DMS79 (cell line): ENCODE results near the gene HMG20A.

Source experiments
- DNase-seq: peaks from one replicate; lab custom pipeline; 2025; lab: John Stamatoyannopoulos, UW

Gene HMG20A

DNA sequence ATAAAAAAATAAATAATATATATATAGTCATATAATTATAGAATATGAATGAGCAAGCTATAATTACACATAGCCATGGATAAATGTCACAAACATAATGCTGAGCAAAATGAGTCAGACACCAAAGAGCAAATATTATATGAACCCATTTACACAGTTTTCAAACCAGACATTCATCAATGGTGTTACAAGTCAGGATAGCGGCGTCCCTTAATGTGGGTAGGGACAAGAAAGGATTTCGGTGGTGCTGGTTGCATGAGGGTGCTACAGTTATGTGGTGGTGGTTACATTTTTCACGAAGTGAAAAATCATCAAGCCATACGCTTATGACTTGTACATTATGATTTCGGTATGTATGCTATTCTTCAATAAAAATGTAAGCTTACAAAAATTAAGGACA, 100.5 kb downstream of the HMG20A start:
- no peak for DNase-seq

DNA sequence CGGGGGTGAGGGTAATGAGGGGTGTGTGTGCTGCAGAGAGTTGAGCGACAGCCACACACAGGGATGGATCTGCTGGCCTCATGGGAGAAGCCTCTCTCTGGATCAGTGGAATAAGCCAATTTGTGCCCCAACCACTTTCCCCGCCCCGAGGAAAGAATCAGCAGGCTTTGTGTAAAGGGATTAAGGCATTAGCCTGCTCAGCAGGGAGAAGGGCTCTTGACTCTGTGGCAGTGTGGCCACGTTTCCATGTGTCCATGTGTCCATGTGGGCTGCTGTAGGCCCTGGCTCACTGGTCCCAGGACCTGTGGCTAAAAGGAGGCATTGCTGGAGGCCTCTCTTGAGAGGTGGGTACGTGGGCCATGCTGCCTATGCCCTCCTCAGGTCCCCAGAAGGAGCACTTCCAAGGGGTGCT, 104.7 kb downstream of the HMG20A start:
- DNase-seq, result no peak

DNA sequence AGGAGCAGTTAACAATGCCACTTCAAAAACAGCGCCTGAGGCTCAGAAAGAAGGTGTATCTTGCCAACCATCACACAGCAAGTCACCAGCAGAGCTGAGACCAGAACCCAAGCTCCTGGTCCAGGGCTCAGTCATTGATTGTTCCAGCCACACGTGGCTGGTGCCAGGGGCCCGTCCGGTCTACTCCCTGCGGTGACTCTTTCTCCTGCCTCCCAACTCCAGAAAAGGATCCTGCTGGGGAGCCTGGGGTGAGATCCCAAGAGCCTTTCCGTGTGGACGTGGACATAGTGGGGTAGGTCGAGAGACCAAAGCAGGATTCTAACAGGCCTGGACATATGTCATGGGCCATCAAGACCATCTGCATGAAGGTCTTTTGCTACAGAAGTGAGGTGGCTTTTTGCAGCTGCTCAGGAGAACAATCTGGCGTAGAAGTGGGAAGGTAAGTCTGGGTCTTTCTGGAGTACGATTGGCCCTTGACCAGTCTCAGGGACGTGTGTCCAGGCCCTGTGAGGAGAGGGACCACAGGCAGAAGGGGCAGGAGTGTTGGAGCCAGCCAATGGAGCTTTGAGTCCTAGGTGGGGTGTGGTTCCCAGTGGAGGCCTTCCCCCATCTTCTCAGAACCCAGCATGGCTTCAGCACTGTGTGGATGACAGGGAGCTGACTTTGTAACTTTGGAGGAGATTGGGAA, 105.4 kb downstream of the HMG20A start:
- DNase-seq, result no peak

DNA sequence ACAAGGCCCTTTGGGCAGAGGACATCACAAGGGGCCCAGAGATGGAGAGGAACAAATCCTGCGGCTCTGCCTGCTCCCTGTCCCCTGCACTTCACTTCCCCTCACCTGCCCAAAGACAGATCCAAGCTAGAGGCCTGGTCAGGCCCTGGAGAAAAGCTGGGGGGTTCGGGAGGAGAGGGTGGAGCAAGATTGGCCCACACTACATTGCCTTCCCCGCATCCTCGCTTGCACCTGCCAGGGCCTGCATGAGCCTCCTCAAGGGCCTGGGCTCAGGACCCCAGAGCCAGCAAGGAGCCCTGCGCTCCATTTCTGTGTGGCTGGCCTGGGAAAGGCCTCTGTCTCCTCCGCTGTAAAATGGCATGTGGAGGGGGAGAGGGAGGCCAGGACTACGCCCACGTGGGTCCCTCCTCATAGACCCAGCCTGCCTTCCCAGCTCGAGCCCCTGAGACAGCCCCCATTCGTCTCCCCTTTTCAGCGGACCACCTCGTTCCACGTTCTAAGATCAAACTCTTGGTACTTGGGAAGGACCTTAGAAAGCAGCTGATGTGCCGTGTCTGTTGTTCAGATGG, 106.0 kb downstream of the HMG20A start:
- DNase-seq, result no peak

DNA sequence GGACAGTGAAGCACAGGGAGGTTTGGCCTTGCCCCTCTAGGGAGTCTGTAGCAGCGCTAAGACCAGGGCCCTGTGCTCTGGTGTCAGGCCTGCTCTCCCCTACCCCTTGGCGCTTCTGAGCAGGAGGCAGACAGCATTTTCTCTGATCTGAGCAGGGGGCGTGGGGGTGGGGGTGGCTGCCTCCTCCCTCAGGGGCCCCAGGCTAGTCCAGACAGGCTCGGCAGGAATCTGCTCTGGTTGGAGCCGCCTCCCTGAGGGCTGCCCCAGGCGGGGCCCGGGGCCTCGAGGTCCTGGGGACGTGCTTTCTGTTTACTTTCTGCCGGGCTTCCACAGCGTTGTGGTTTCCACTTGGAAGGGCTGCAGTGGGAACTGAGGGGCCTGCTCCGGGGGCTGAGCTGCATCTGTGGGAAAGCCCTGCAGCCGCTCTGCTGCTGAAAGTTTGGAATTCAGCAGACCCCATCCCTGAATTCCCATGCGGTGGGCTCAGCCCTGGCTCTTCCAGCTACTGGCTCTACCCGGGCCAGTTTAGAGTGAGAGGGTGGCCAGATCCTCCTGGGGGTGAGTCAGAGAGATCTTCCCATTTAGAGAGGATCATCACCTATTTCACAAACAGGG, 106.6 kb downstream of the HMG20A start:
- DNase-seq, result no peak

DNA sequence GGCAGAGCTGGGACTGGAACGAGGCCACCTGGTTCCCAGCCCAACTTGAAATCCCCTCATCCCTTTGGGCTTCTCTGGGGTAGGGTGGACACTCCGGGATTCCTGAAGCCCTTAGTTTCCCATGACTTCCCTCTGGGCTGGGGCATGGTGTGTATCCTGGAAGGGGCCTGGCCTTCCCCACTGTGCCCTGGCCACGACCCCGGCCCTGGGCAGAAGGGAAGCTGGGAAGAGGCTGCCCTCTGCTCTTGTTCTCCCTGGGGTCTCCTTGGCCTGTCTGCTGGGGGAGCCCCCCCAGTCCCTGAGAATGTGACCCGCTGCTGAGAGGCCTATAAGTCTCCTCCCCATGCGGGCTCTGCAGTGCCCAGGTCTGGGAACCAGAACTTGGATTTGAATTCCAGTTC, 107.1 kb downstream of the HMG20A start:
- DNase-seq, result no peak

DNA sequence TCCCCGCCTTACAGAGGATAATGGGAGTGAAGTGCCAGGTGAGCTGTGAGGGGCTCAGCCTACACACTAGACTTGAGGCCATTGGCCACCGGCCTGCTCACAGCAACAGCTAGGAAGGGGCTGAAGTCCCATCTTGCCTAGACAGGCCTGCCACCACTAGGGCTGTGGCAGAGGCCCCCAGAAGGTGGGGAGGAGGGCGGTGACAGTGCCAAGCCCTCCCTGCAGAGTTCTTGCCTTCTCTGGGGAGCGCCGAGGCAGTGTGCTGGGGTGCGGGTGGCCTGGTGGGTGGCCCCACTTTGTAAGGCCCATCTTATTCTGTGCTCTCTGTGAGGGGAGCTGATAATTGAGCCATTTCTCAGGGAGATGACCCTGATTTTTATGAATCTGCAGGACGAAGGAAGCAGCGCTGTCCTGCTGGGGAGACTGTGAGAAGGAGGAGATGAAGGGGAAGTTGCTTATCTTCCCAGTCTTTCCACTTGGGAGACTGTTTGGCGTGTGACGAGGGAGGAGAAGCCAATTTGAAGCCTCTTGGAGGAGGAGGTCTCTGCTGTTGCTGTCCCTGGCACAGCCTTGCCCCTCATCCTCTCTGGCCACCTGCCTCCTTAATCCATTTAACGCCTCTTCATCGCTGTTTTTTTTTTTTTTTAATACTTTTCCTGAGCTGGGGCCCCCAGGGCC, 107.7 kb downstream of the HMG20A start:
- DNase-seq, result no peak

DNA sequence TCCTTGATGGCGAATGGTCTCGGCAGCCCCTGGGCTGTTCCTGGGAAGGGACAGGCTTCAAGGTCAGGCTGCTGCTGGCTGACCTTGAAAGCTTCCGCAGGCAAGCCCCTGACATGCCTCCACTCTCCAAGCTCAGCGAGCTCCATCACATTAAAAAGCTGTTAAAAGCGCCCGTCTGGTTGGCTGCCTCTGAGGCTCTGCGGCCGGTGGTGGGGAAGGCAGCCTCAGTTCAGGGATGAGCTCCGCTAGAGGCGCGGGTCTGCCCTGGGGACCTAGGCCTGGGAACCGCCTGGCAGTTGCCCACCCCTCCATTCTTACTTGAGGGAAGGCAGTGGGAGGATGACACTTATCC, 108.3 kb downstream of the HMG20A start:
- DNase-seq, result peak; percentile 32

DNA sequence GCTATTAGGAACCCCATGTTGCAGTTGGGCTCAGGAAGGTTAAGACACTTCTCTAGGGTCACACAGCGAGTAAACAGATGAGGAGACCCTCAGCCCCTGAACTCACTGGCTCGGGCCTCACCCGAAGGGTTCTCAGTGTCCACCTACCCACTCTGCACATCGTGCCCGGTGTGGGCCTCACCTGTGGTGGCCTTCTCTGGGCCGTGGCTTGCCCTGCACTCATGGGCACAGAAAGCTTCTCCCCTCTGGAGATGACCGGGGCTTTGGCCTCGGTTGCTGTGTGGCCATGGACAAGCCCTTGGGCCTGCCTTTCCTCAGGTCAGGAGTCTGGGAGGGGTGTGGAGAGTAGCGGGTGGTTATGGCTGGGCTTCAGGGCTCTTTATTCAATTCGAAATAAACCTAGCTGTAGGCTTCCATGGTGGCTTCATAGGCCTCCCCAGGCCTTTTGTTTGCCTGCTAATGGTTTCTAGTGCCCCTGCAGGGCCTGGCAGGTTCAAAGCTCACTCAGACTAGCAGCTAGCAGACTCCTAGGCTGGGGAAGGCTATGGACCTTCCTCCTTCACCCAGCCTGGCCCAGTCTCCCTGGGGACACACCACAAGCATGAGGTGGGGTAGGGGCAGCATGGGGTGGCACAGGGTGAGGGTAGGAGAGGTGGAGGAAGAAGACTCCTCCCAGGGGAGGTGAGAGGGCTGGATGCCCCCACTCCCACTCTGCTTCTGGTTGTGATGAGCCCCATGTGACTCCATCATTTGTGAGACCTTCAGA, 108.9 kb downstream of the HMG20A start:
- no peak for DNase-seq

DNA sequence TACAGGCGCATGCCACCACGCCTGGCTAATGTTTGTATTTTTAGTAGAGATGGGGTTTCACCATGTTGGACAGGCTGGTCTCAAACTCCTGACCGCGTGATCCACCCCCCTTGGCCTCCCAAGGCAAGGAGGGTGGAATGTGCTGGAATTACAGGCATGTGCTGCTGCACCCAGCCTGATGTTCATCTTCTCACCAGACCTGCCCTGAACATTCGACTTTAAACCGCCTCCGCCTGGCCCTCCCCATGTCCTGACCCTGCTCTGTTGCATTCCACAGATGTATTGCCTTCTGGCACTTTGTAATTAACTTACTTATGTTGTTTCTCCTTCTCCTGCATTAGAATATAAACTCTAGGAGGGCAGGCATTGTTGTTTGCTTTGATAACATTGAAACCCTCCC, 109.9 kb downstream of the HMG20A start:
- no peak for DNase-seq

DNA sequence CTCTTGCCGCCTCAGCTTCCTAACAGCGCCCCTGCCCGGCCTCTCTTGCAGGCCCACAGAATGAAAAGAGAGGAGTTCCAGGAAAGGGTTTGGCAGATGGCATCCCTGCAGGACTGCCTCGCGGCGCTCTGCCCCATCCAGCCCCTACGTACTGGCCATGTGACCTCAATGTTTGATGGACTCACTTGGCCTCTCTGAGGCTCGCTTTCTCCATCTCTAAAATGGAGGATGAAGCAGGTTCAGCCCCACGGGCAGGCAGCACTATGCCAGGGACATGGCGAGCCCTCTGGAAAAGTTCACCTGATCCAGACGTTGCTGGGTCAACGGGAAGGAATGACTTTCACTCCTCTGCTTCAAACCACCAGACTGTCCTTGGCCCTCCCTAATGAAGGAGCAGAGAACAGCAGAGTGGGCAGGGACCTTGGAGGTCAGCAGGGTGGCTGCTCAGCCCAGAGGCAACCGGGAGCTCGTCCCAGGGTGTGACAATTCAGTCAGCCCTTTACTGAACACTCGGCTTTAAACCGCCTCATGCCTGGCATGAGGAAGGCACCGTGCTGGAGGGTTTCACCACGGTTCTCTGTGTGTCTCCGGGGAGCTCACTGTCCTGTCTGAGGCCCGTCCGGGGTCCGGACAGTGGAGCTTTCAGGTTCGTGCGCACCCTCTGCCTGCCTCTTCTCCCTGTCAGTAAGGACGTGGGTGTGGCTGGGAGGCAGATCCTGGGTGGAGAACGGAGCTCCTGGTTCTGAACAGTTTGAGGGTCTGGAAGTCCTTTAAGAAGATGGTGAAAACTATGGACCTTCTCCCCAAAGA, 110.7 kb downstream of the HMG20A start:
- DNase-seq, result no peak

DNA sequence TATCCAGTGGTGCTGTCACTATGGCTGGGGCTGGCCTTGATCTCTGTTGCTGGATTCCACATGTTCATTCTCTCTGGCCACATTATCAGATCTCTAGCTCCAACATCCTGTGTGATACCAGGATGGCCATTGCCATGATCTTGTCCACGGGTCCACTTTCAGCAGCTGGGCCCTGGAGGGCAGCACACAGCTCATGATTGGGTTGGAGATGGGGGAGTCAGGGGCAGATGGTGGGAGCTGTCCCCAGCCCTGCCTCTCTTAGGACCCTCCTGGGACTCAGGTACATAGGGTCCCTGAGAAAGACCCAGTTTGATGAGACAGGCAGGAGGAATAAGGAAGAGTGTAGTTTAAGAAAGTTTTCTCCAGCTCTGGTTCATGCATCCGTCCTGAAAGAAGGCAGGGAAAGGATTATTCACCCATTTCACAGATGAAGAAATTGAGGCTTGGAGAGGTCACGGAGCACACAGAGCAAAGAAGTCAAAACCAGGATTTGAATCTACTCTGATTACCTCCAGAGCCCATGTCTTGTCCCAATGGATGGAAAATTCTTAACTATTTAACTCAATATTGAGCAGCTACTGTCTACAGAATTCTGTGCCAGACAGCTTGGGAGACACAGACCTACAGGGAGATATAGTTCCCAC, 111.5 kb downstream of the HMG20A start:
- no peak for DNase-seq

DNA sequence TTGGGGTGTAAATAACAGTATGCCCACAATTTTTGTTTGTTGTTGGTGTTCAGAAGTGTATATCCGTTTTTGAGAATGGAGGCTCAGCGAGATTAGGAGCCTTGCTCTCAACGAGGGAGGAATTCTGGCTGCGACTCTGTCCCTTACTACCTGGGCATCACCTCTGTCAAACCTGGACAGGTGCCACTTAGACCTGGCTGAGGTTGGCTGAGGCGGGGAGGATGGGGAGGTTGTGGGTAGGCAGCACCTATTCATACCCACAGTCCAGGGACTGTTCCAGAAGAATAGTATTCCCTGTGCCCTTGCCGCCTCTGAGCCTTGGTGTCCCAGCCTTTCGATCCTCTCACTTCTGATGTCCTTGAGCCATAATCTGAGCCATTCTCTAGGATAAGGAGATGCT, 112.2 kb downstream of the HMG20A start:
- DNase-seq, result no peak

DNA sequence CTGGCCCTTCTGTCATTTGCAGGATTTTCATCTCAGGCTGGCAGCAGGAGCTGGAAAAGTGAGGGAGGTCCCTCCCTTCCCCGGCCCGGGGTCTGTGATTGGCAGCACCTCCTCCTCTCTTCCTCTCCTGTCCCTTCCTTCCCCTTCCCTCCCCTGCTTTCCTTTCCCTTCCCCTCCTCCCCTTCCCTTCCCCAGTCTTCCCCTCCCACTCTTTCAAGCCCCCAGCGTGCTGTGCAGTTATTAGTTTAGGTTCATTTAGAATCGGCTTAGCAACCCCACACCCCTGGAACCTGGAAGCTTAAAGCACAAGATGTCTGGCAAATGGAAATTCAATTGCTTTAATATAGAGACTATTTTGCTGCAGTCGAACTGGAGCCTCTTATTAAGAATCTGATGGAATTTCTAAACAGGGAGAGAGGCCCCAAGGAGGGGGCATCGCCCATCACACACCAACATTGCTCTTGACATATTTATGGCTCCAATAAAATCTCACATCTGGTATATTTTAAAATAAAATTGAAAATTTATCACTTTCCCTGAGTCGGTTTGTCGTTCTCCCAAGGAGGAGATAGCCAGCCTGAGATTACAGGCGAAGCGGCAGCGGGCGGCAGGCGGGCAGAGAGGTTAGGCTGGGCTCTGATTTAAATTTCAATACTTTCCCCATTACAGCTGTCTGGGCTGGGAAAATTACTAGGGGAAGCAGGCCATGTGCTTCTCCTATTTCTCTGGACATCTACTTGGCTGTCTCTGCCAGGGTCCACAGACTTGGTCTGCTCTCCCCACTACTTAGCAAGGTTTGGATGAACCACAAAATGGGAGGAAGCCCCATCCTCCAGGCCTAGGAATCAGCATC, 113.1 kb downstream of the HMG20A start:
- DNase-seq, result no peak
